NCI-H2081 treated with DMSO at 0.1 percent for 48 hours (cell line): ENCODE measurements around the gene SNX8.
"Not testable (repeated sequence)": the region's sequence is repeated elsewhere in the genome, so short reads cannot be mapped to it uniquely, and the experiment has no call there.

Experiments
- DNase-seq: peaks from one replicate; lab custom pipeline; 2025; lab: John Stamatoyannopoulos, UW

SNX8 gene

DNA sequence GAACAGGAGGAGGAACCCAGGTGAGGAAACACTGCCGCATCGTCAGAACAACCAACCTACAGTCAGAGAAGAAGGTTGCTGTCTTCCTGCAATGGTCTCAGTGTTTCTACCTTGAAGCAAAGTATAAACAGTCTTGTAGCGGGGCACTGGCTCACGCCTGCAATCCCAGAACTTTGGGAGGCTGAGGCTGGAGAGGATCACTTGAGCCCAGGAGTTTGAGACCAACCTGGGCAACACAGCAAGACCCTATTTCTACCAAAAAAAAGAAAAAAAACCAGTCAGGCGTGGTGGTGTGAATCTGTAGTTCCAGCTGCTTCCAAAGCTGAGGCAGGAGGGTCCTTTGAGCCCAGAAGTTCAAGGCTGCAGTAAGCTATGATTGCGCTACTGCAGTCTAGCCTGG, 23.4 kb downstream of the SNX8 start:
- no peak for DNase-seq

DNA sequence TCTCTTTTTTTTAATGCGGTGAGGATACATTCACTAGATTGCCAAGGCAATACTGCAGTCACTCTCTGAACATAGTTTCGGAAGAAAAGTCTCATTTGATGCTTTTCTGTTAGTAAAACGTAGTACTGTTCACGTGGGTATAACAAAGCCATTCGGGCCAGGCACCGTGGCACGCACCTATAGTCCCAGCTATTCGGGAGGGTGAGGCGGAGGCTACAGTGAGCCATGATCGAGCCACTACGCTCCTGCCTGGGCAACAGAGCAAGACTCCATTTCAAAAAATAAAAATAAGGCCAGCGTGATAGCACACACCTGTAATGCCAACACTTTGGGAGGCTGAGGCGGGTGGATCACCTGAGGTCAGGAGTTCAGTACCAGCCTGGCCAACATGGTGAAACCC, 24.6 kb downstream of the SNX8 start:
- no peak for DNase-seq

DNA sequence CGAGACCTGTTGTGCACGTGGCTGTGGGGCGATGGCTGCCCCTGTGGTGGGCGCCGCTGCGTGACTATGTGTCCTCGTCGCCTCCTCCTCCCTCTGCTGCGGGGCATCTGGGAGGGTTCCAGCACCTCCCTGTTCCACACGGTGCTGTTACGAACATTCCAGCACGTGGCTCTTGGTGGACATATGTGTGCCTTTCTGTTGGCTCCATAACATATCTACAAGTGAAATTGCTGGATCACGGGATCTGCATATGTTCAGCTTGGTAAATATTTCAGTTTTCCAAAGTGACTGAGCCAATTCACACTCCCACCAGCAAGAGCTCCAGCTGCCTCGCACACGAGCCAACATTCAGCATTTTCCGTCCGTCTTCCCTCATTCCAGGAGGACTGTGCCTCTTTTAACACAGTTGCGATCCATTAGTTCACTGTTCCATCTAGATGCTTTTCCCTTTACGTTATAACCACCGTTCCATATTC, 25.1 kb downstream of the SNX8 start:
- no peak for DNase-seq

DNA sequence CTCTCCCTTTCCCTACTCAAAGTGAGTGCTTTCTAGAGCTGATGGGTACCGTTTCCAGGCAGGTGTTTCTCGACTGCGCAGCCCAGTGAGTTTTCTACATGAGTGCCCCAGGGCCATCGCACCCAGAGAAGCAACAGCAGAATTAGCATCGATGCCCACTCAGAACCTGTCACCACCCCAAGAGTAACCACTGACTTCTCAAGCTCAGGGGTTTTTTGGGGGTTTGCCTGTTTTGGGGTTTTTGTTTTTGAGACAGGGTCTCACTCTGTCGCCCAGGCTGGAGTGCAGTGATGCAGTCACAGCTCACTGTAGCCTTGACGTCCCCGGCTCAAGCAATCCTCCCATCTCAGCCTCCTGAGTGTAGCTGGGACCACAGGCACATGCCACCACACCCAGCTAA, 25.7 kb downstream of the SNX8 start:
- no peak for DNase-seq

GRCh38 chr7:2287745-2288144, 26.5 kb downstream of the SNX8 start:
- no peak for DNase-seq

DNA sequence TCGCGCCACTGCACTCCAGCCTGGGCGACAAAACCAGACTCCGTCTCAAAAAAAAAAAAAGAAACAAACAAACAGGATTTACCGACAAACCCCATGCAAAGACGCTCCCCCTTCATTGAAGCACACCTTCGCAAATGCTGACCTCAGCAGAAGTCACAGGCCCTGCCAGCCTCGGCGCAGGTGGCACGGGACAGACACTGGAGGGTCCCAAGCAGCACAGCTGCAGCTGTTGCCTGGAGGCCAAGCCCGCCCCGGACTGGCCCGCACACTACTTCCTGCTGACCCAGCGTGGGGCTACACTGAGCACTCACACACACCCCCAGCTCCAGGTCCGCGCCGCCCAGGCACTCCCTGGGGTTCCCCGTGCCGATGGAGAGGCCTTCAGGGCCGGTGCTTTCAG, 31.2 kb downstream of the SNX8 start:
- no peak for DNase-seq

DNA sequence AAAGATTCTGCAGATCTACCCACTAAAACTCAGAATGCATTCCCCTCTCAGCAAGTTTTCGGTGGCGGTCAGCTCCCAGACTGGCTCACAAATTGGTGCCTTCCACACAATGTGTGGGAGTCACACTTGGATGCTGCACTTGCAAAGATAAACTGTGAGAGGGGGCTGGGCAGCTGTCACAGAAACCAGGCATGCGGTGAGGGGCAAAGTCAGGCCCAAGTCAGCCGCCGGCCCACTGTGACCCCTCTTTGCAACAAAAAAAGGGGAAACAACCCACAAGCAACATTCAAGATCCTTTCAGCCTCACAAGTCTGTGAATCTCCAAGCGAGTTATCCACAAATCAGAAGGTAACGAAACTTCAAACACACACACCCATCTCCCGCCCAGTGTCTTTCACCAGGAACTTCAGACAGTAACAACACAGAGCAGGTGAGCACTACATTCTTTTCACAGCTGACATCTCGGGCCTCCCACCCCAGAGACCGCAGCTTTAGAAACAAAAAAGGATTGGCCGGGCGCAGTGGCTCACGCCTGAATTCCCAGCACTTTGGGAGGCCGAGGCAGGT, 32.0 kb downstream of the SNX8 start:
- no peak for DNase-seq

- DNase-seq = no peak
Measured at GRCh38 chr7:2281541-2281940, 32.7 kb downstream of the SNX8 start.

DNA sequence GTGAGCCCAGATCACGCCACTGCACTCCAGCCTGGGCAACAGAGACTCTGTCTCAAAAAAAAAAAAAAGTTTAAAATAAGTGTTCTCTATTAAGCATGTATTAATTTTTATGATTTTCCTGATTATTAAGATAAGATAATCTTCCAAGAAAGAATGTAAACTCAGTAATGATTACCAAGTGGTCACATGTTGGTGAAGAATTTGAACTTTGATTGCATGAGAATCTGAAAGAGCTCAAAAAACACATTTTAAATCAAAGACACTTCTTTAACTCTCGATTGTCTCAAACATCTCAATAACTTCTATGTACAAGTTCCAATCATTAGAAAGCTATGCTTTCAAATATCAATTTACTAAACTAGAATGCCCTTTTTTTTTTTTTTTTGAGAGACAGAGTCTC, 33.8 kb downstream of the SNX8 start:
- DNase-seq = no peak

- no peak for DNase-seq
Measured at GRCh38 chr7:2279896-2280295, 34.3 kb downstream of the SNX8 start.

- no peak for DNase-seq
Measured at GRCh38 chr7:2278026-2278425, 36.2 kb downstream of the SNX8 start.

GRCh38 chr7:2276107-2276506, 38.1 kb downstream of the SNX8 start:
- no peak for DNase-seq

- no peak for DNase-seq
Measured at GRCh38 chr7:2275101-2275500, 39.1 kb downstream of the SNX8 start.

DNA sequence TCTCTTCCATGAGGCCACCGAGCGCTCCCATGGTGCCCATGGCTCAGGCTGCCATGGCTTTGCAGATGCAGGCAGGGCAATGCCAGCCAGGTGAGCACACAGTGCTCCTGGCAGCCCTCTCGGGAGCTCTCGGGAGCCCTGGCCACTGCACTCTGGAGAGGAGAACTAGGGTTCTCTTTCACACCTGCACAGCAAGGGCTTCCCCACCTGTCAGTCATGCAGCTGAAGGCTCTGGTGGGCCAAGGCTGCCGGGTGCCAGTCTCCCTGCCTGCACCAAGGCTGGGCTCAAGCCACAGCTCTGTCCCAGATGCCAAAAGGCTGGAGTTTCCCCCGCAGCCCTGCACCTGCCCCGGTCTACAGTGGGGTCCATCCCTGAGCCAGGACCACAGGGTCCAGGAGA, 39.6 kb downstream of the SNX8 start:
- no peak for DNase-seq

DNA sequence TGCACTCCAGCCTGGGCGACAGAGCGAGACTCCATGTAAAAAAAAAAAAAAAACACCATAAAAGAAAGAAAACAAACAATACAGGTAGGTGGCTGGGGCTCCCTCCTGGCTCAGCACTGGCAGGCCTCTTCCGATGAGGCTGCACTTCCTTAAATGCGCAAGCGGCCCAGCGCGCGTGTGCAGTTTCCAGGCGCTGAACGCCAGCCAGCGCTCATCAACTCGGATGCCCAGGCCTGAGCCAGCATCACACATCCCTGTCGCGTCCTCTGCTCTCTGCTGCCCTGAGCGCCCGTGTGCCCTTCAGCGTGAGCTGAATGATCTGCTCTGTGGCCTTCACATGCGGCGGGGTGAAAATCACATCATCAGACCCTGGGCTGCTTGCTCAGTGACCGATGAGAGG, 40.4 kb downstream of the SNX8 start:
- DNase-seq = no peak

DNA sequence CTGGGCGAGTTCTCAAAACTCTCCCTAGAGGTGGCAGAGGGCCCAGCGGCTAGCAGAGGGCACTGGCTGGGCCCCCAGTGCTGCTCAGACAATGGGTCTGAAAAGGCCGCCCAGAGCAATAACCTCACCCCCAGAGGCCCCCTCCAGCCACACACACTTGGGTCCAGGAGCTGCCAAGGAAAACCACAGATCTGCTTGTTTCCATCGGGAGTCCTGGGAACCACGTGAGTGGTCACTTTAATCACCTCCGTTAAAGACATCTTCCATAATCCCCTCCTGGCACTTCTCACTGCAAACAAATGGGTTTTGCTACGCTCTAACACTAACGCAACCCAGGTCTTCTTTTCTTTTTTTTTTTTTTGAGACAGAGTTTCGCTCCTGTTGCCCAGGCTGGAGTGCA, 42.2 kb downstream of the SNX8 start:
- DNase-seq = no peak

DNA sequence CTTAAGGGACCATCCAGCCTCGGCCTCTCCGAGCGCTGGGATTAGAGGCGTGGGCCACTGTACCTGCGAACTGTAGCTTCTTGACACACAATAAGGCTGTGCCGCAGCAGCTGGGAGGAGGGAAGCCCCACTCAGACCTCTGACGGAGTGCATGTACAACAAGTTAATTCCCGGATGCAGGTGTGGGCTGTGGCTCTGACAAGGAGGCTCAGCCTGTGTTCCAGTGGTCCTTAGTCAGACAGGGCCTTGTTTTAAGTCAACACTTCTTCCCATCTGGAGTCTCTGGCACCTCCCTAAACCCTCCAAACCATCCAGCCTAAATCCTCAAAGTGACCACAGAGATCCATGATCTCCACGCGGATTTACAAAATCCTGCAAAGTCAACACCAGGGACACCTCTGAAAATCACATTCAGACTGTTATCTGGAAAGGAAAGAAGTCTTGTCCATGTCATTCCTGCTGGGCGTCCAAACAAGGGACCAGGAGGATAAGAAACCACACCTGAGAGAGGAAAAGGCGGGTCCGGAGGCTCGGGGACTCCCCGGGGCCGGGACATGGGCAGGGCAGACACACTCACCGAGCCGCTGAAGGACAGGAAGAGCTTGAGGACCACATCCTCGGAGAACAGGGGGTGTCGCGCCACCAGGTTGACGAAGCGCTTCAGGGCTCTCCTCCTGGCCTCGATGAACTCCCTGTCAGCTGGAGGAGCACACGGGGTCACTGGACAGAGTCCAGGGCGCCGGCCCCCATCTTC, 42.8 kb downstream of the SNX8 start:
- DNase-seq = no peak

DNA sequence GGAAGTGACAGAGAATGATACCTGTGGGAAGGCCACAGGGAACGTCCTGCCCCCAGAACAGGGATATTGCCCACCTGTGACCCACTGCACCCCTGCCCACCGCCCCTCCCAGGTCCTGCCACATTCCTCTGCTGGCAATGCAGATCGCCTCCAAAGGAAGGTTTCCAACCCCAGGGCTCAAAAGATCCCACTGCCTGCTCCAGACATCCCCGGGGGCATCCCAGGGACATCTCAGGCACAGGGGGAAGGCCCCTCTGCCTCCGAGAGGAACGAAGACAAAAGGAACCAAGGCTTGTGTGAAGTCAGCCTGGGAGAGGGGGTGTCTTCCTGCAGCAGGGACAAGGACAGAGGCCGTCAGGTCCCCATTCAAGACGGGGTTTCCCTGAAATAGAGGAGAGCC, 43.7 kb downstream of the SNX8 start:
- DNase-seq = no peak

DNA sequence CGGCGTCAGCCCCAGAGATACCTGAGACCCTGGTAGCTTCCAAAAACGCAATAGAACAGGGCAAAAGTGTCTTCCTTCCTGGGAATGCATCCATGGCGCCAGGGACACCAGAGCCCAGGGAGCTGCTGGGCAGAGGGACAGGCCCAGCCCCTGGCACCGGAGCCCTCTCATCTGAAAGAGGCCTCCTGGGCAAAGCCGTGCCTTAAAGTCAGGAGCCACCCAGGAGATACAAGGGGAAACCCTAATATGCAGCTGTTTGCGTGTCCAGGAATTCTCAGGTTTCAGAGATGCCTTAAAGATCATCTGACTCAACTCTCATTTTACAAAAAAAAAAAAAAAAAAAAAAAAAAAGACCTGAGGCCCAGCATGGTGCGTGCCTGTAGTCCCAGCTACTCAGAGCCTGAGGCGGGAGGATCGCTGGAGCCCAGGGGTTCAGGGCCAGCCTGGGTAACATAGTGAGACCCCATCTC, 44.2 kb downstream of the SNX8 start:
- no peak for DNase-seq

GRCh38 chr7:2269089-2269990, 44.9 kb downstream of the SNX8 start:
- not testable (repeated sequence) for DNase-seq

DNA sequence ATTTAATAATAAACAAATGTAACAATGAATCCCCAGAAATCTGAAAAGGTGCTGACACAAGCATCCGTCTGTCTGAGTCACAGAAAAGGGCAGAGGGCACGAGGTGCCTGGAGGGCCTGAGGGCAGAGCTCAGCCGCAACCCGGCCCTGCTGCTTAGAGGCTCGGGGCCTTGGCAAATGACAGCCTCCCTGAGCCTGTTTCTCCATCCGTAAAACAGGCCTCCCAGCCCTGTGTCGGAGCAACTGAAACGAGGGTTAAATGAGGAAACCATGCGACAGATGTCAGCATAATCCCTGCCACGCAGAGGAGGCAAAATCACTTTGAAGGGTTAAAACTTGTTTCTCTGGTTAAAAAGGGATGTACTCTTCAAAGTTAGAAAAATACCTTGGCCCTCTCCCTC, 47.3 kb downstream of the SNX8 start:
- no peak for DNase-seq

DNA sequence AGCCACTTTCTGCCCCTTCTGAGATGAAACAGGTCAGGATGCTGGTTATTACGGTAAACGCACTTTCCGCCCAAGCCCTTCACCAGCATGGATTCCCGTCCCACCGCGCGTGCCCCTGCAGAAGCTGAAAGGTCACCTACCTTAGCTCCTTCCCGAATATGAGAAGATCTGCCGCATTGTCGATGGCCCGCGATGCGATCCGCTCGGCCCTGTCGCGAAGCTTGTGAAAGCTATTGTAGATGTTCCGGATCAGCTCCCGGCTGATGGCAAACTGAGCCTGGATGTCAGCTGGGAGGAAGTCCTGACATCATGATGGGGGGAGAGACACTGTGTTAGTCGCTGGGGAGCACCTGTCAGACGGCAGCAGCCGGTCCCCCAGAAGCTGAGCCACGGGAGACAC, 50.1 kb downstream of the SNX8 start:
- DNase-seq = no peak

- DNase-seq = no peak
Measured at GRCh38 chr7:2263176-2263575, 51.1 kb downstream of the SNX8 start.
